Measurements from ENCODE around the gene NHS.

The NHS gene

DNA sequence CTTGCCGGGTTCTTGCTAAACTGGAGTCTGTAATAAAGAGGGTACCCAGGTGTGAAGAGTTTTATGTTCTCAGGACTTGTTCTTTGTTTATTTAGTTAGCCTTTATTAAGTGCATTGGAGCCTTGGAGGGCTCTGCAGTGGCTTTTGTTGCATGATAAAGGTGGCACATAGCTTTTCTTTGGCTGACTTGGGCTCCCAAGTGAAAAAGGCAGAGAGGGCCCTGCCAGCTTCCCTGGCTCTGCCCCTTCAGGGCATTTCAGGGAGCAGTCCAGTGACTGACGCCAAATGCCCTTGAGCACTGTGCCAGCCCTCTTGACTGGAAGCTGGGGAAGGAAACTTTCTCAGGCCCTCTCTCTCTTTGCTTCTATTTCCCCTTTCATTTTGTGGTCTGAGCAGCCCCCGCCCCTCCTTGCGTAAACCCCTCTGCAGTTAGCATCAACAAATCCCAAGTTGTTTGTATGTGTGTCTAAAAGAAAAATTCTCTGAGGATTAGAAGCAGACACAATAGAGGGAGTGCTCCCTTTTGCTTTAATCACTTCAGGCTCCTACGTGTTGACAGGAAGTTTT, 152.2 kb downstream of the NHS start:
- TF ChIP-seq SIN3A (IDR thresholded peaks at IDR 0.05; ENCODE audit: borderline replicate concordance, insufficient read depth, low read length) (no peak), TAF1 (IDR thresholded peaks at IDR 0.05; ENCODE audit: borderline replicate concordance, insufficient read depth, low read length) (no peak), FOXP2 (optimal IDR thresholded peaks at IDR 0.05; ENCODE audit: borderline replicate concordance, extremely low read depth, extremely low read length, insufficient read depth) (no peak), POLR2AphosphoS5 (IDR thresholded peaks at IDR 0.05; ENCODE audit: low read depth, low read length) (no peak)
- TF ChIP-seq, protein P1, sequence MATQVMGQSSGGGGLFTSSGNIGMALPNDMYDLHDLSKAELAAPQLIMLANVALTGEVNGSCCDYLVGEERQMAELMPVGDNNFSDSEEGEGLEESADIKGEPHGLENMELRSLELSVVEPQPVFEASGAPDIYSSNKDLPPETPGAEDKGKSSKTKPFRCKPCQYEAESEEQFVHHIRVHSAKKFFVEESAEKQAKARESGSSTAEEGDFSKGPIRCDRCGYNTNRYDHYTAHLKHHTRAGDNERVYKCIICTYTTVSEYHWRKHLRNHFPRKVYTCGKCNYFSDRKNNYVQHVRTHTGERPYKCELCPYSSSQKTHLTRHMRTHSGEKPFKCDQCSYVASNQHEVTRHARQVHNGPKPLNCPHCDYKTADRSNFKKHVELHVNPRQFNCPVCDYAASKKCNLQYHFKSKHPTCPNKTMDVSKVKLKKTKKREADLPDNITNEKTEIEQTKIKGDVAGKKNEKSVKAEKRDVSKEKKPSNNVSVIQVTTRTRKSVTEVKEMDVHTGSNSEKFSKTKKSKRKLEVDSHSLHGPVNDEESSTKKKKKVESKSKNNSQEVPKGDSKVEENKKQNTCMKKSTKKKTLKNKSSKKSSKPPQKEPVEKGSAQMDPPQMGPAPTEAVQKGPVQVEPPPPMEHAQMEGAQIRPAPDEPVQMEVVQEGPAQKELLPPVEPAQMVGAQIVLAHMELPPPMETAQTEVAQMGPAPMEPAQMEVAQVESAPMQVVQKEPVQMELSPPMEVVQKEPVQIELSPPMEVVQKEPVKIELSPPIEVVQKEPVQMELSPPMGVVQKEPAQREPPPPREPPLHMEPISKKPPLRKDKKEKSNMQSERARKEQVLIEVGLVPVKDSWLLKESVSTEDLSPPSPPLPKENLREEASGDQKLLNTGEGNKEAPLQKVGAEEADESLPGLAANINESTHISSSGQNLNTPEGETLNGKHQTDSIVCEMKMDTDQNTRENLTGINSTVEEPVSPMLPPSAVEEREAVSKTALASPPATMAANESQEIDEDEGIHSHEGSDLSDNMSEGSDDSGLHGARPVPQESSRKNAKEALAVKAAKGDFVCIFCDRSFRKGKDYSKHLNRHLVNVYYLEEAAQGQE (IDR thresholded peaks at IDR 0.05; ENCODE audit: insufficient read depth in 1 of 2, low read depth in 2 of 2, low read length in 2 of 2) = no peak

- TF ChIP-seq, protein P1 (IDR thresholded peaks at IDR 0.05; ENCODE audit: insufficient read depth in 1 of 2, low read depth in 2 of 2, low read length in 2 of 2) = no peak
- TF ChIP-seq TAF1 (IDR thresholded peaks at IDR 0.05; ENCODE audit: borderline replicate concordance, insufficient read depth, low read length) = no peak
- TF ChIP-seq FOXP2 (optimal IDR thresholded peaks at IDR 0.05; ENCODE audit: borderline replicate concordance, extremely low read depth, extremely low read length, insufficient read depth) = no peak
- no peak for TF ChIP-seq POLR2AphosphoS5 (IDR thresholded peaks at IDR 0.05; ENCODE audit: low read depth, low read length)
- TF ChIP-seq SIN3A (IDR thresholded peaks at IDR 0.05; ENCODE audit: borderline replicate concordance, insufficient read depth, low read length) = no peak
Observed at GRCh38 chrX:17527922-17528321, 152.9 kb downstream of the NHS start.

GRCh38 chrX:17529151-17529745, 154.2 kb downstream of the NHS start:
- TF ChIP-seq SIN3A (IDR thresholded peaks at IDR 0.05; ENCODE audit: borderline replicate concordance, insufficient read depth, low read length) (no peak), POLR2AphosphoS5 (IDR thresholded peaks at IDR 0.05; ENCODE audit: low read depth, low read length) (no peak), FOXP2 (optimal IDR thresholded peaks at IDR 0.05; ENCODE audit: borderline replicate concordance, extremely low read depth, extremely low read length, insufficient read depth) (no peak), TAF1 (IDR thresholded peaks at IDR 0.05; ENCODE audit: borderline replicate concordance, insufficient read depth, low read length) (no peak)
- TF ChIP-seq, protein P1 (IDR thresholded peaks at IDR 0.05; ENCODE audit: insufficient read depth in 1 of 2, low read depth in 2 of 2, low read length in 2 of 2) = no peak

DNA sequence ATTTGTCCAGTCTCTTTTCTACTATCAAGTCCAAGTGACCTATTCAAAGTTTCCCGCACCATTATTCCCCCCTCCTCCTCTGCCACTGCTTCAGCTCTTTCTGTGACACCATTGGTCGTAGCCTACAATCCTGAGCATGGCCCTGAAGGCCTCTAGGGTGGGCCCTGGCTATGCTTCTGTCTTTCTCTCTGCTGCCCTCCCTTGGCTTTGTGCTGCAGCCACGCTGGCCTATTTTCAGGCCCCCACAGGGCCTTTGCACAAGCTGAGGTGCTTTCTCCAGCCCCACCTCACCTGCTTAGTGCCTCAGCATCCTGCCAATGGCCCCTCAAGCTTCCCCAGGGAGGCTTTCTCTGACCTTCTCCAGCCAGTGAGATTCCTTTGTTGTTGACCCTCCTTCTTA, 156.5 kb downstream of the NHS start:
- no peak for TF ChIP-seq TAF1 (IDR thresholded peaks at IDR 0.05; ENCODE audit: borderline replicate concordance, insufficient read depth, low read length)
- TF ChIP-seq, protein P1 (IDR thresholded peaks at IDR 0.05; ENCODE audit: insufficient read depth in 1 of 2, low read depth in 2 of 2, low read length in 2 of 2) = no peak
- no peak for TF ChIP-seq FOXP2 (optimal IDR thresholded peaks at IDR 0.05; ENCODE audit: borderline replicate concordance, extremely low read depth, extremely low read length, insufficient read depth)
- TF ChIP-seq SIN3A (IDR thresholded peaks at IDR 0.05; ENCODE audit: borderline replicate concordance, insufficient read depth, low read length) = no peak
- no peak for TF ChIP-seq POLR2AphosphoS5 (IDR thresholded peaks at IDR 0.05; ENCODE audit: low read depth, low read length)

All from PFSK-1 (cell line).